HEK293 (cell line): ENCODE results near the gene WNT4.

Experiments
- PRDM4 ChIP-seq: fragments of 450-650 bp; formaldehyde crosslinking; IDR thresholded peaks from 2 replicates; pipeline ENCODE4 v1.5.1; 2017; ENCODE audit warnings: missing biosample characterization, missing genetic modification characterization
- ZNF707 ChIP-seq: fragments of 450-650 bp; formaldehyde crosslinking; IDR thresholded peaks from 2 replicates; pipeline ENCODE4 v1.5.1; 2016; ENCODE audit warnings: missing biosample characterization, missing genetic modification characterization
- ZSCAN5A ChIP-seq: fragments of 450-650 bp; formaldehyde crosslinking; IDR thresholded peaks from 2 replicates; pipeline ENCODE4 v1.5.1; 2016; ENCODE audit warnings: missing biosample characterization, missing genetic modification characterization

- no peak for TF ChIP-seq ZSCAN5A (tag by site-specific recombination)
- TF ChIP-seq ZNF707 = no peak
- no peak for TF ChIP-seq PRDM4
Observed at GRCh38 chr1:22153660-22154437, 11.0 kb upstream of the WNT4 start.
